Testis (tissue), 2 donors: ENCODE results near the gene POP4.

Experiments
- POLR2A ChIP-seq: fragments of 450-650 bp; IDR thresholded peaks from one replicate; pipeline ENCODE4 v1.6.1; 2017; ENCODE audit warnings: antibody characterized with exemption, mild to moderate bottlenecking, moderate library complexity
- TF ChIP-seq, protein P1 (sequence below), 3 experiments: fragments of 450-650 bp in 2 of 3; fragments of 200-600 bp in 1 of 3; sonication (generic) in 1 of 3; IDR thresholded peaks; one replicate each; pipeline ENCODE4 v1.5.1; 2016 to 2019; ENCODE audit warnings: antibody characterized with exemption in 3 of 3, mild to moderate bottlenecking in 2 of 3, moderate library complexity in 1 of 3

DNA sequence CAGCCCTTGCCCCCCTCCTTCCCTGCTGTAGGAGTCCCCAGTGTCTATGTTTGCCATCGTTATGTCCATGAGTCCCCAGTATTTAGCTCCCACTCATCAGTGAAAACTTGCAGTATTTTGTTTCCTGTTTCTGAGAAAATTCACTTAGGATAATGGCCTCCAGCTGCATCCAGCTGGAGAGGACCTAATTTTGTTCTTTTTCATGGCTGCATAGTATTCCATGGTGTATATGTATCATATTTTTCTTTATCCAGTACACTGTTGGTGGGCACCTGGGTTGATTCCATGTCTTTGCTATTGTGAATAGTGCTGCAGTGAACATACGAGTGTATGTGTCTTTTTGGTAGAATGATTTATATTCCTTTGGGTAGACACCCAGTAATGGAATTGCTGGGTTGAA, 18.0 kb upstream of the POP4 start:
- TF ChIP-seq, protein P1, sequence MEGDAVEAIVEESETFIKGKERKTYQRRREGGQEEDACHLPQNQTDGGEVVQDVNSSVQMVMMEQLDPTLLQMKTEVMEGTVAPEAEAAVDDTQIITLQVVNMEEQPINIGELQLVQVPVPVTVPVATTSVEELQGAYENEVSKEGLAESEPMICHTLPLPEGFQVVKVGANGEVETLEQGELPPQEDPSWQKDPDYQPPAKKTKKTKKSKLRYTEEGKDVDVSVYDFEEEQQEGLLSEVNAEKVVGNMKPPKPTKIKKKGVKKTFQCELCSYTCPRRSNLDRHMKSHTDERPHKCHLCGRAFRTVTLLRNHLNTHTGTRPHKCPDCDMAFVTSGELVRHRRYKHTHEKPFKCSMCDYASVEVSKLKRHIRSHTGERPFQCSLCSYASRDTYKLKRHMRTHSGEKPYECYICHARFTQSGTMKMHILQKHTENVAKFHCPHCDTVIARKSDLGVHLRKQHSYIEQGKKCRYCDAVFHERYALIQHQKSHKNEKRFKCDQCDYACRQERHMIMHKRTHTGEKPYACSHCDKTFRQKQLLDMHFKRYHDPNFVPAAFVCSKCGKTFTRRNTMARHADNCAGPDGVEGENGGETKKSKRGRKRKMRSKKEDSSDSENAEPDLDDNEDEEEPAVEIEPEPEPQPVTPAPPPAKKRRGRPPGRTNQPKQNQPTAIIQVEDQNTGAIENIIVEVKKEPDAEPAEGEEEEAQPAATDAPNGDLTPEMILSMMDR (IDR thresholded peaks at IDR 0.05), result no peak
- no peak for TF ChIP-seq POLR2A
